ENCODE measurements around the gene CUX1. TPM values are rescaled to one million over a fixed set of nuclear protein-coding genes. Genes with fewer than 3 reads are reported as not detected.

The CUX1 gene
- total and polyA plus RNA-seq, 9 donors: 42.2 to 151 (median 126) TPM

DNA sequence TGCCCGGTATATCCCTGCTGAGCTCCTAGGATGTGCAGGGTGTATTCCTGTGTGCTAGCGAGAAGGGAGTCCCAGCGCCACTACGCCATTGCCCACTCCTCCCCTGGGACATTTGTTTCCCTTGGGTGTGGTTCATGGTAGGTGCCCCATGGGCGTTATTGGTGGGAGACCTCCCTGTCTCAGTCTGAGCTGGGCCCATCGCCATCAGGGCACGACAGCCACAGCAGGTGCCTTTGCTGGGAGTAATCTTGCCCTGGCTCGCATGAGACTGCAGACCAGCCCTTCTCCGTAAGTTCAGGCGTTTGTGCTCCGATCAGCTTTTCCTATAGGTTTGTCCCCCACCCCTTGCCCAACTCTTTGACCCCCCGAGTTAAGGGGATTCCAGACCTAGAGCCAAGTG, 332.0 kb downstream of the CUX1 start:
- peaks cover 2% of the 10 kb centered on the region for H3K4me1 ChIP-seq (ENCODE audit: insufficient read depth)
- H3K4me3 ChIP-seq: no peak overlapping the region
- WGBS, 3 donors: 93 to 98% (median 96%) methylated on average over 12 of the region's 12 CpGs
- no peaks in the 10 kb centered on the region for H3K36me3 ChIP-seq
- H3K9me3 ChIP-seq: no peaks in the 10 kb centered on the region
- no peaks in the 10 kb centered on the region for H3K27me3 ChIP-seq
- intact Hi-C loops (cut with DNase I): no loop called here
- TF ChIP-seq POLR2A (IDR thresholded peaks at IDR 0.05): no peak
- TF ChIP-seq, protein P1, sequence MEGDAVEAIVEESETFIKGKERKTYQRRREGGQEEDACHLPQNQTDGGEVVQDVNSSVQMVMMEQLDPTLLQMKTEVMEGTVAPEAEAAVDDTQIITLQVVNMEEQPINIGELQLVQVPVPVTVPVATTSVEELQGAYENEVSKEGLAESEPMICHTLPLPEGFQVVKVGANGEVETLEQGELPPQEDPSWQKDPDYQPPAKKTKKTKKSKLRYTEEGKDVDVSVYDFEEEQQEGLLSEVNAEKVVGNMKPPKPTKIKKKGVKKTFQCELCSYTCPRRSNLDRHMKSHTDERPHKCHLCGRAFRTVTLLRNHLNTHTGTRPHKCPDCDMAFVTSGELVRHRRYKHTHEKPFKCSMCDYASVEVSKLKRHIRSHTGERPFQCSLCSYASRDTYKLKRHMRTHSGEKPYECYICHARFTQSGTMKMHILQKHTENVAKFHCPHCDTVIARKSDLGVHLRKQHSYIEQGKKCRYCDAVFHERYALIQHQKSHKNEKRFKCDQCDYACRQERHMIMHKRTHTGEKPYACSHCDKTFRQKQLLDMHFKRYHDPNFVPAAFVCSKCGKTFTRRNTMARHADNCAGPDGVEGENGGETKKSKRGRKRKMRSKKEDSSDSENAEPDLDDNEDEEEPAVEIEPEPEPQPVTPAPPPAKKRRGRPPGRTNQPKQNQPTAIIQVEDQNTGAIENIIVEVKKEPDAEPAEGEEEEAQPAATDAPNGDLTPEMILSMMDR (IDR thresholded peaks at IDR 0.05): no peak
- TF ChIP-seq EP300 (IDR thresholded peaks at IDR 0.05): no peak
- DNase-seq: no peak
- no peak overlapping the region for H3K27ac ChIP-seq

GRCh38 chr7:102150266-102150665, 332.8 kb downstream of the CUX1 start:
- Histone ChIP-seq H3K9me3 (no peaks in the 10 kb centered on the region), H3K4me3 (no peak overlapping the region), H3K4me1 (ENCODE audit: insufficient read depth) (peaks cover 2% of the 10 kb centered on the region), H3K27ac (no peak overlapping the region), H3K27me3 (no peaks in the 10 kb centered on the region), H3K36me3 (no peaks in the 10 kb centered on the region)
- TF ChIP-seq, protein P1 (IDR thresholded peaks at IDR 0.05): no peak
- TF ChIP-seq EP300 (IDR thresholded peaks at IDR 0.05): no peak
- no peak for TF ChIP-seq POLR2A (IDR thresholded peaks at IDR 0.05)
- DNase-seq: no peak
- 96 to 97% (median 96%) methylated on average over 18 of the region's 18 CpGs for WGBS, 3 donors
- intact Hi-C loops (cut with DNase I): no loop called here

- H3K27me3 ChIP-seq: no peaks in the 10 kb centered on the region
- no peak overlapping the region for H3K27ac ChIP-seq
- TF ChIP-seq EP300 (IDR thresholded peaks at IDR 0.05) (no peak), POLR2A (IDR thresholded peaks at IDR 0.05) (no peak)
- TF ChIP-seq, protein P1 (IDR thresholded peaks at IDR 0.05): no peak
- peaks cover 7% of the 10 kb centered on the region for H3K4me1 ChIP-seq (ENCODE audit: insufficient read depth)
- DNase-seq: no peak
- H3K4me3 ChIP-seq: no peak overlapping the region
- no peaks in the 10 kb centered on the region for H3K36me3 ChIP-seq
- intact Hi-C loops (cut with DNase I): no loop called here
- no peaks in the 10 kb centered on the region for H3K9me3 ChIP-seq
- WGBS, 3 donors: 73 to 79% (median 75%) methylated on average over 21 of the region's 21 CpGs
Measured at GRCh38 chr7:102152672-102153598, 335.5 kb downstream of the CUX1 start.

- no peak overlapping the region for H3K27ac ChIP-seq
- H3K36me3 ChIP-seq: no peaks in the 10 kb centered on the region
- no peaks in the 10 kb centered on the region for H3K9me3 ChIP-seq
- H3K27me3 ChIP-seq: no peaks in the 10 kb centered on the region
- no peak for DNase-seq
- H3K4me3 ChIP-seq: no peak overlapping the region
- H3K4me1 ChIP-seq (ENCODE audit: insufficient read depth): peaks cover 7% of the 10 kb centered on the region
- intact Hi-C loops (cut with DNase I): no loop called here
- 81 to 88% (median 83%) methylated on average over 7 of the region's 7 CpGs for WGBS, 3 donors
- no peak for TF ChIP-seq POLR2A (IDR thresholded peaks at IDR 0.05)
- no peak for TF ChIP-seq EP300 (IDR thresholded peaks at IDR 0.05)
- TF ChIP-seq, protein P1 (IDR thresholded peaks at IDR 0.05): no peak
Measured at GRCh38 chr7:102153599-102153946, 336.1 kb downstream of the CUX1 start.

Measured in ovary (tissue), 9 donors.